ENCODE results near the gene GXYLT2.

Gene GXYLT2

DNA sequence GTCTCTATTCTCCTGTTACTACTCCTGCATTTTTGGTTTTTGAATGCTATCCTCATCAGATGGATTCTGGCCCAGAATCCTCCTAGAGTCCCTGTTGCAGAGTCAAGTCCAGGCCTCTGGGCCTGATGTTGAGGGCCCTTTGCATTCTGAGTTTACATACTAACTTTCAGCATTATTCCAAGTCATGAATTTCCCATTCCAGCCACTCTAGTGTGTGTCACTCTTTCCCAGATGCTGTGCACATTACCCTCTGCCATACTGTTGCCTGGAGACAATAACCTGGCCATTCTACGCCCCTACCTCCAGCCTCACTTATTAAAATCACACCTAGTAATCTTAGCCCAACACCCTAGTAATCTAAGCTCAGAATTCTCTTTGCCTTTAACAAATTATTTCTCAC lies 53.4 kb downstream of the GXYLT2 start:
- FAIRE-seq: no peak
- TF ChIP-seq, protein P1, sequence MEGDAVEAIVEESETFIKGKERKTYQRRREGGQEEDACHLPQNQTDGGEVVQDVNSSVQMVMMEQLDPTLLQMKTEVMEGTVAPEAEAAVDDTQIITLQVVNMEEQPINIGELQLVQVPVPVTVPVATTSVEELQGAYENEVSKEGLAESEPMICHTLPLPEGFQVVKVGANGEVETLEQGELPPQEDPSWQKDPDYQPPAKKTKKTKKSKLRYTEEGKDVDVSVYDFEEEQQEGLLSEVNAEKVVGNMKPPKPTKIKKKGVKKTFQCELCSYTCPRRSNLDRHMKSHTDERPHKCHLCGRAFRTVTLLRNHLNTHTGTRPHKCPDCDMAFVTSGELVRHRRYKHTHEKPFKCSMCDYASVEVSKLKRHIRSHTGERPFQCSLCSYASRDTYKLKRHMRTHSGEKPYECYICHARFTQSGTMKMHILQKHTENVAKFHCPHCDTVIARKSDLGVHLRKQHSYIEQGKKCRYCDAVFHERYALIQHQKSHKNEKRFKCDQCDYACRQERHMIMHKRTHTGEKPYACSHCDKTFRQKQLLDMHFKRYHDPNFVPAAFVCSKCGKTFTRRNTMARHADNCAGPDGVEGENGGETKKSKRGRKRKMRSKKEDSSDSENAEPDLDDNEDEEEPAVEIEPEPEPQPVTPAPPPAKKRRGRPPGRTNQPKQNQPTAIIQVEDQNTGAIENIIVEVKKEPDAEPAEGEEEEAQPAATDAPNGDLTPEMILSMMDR (IDR thresholded peaks at IDR 0.05; ENCODE audit: insufficient read depth, missing control alignments): no peak

DNA sequence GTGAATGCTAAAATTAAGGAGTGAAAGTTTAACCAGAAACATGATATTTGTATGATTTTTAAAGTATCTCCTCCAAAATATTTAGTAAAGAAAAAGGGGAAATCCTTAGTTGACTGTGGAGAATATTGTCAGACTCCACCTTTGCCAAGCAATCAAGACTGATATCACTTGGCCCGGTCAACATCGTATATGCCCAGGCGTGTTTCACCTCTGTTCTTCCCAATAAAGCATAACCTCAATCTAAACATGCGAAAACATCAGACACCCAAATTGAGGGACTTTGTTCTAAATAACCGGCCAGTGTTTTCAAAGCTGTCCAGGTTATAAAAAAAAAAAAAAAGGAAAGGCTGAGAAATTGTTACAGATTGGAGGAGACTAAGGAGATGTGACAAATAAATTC lies 54.6 kb downstream of the GXYLT2 start:
- FAIRE-seq: no peak
- TF ChIP-seq, protein P1 (IDR thresholded peaks at IDR 0.05; ENCODE audit: insufficient read depth, missing control alignments): no peak
- DNase-seq (ENCODE audit: insufficient read length, low spot score): no peak

More for the DNA sequence above, 53.4 kb downstream of the GXYLT2 start:
- no peak for DNase-seq (ENCODE audit: insufficient read length, low spot score)

DNA sequence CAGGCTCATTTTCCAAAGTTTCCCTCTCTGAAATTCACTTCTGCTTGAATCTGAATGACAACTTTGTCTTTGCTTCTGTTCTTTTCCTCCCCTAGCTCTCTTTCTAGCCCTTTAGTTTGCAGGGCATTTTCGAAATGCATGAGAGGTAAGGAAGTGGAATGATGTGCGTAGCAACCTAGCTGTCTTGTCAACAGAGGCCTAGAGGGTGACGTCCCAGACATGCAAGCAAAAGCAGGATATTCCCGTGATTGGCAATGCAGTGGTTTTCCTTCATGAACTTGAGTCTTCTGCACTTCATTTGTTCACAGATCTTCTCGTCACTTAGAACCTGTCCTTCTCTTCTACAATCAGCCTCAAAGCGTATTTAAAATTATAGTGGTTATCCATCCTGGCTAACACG lies 56.9 kb downstream of the GXYLT2 start:
- FAIRE-seq (no peak), DNase-seq (ENCODE audit: insufficient read length, low spot score) (no peak)
- TF ChIP-seq, protein P1 (IDR thresholded peaks at IDR 0.05; ENCODE audit: insufficient read depth, missing control alignments): no peak

DNA sequence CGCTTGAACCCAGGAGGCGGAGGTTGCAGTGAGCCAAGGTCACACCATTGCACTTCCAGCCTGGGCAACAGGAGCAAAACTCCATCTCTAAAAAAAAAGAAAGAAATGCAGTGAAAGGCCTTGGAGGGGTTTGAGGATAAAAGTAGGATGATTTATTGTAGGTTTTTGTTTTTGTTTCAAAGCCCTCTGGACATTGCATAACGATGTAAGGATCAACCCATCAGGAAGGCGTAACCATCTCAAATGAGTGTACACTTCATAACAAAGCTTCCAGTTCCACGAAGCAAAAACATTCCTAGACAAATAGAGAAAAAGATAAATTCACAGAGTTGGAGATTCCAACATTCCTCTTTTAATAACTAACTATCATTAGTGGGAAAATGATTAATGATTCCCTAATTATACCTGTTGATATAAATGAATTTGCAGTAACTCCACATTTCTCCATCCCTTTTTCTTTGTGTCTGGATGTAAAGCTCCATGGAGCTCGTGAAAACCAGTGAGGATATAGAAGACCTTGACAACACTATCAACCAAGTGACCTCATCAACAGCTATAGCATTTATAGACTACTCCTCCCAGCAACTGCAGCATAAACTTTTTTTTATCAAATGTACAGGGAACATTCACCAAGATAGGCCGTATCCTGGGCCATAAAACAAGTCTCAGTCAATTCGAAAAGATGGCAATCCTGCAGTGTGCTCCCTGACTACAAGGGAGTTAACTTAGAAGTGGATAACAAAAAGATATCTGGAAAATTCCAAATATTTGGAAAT lies 60.1 kb downstream of the GXYLT2 start:
- no peak for DNase-seq (ENCODE audit: insufficient read length, low spot score)
- FAIRE-seq: no peak
- TF ChIP-seq, protein P1 (IDR thresholded peaks at IDR 0.05; ENCODE audit: insufficient read depth, missing control alignments): no peak

DNA sequence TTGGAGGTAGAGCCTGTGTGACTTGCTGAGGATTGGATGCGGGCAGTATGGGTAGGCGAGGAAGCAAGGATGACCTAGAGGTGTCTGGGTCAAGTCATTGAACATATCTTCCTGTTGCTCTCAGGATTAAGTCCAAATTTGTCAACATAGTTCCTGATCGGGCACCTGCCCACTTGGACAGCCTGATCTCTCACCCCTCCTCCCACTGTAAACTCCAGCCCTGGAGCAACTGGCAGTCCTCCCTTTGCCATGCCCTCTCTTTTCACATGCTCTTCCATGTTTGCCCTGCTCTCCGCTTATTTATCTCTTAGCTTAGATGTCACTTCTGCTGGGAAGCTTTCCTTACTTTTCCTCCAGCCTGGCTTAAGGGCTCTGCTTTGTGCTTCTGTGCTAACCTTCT lies 61.2 kb downstream of the GXYLT2 start:
- TF ChIP-seq, protein P1 (IDR thresholded peaks at IDR 0.05; ENCODE audit: insufficient read depth, missing control alignments): no peak
- DNase-seq (ENCODE audit: insufficient read length, low spot score): no peak
- FAIRE-seq: no peak

DNA sequence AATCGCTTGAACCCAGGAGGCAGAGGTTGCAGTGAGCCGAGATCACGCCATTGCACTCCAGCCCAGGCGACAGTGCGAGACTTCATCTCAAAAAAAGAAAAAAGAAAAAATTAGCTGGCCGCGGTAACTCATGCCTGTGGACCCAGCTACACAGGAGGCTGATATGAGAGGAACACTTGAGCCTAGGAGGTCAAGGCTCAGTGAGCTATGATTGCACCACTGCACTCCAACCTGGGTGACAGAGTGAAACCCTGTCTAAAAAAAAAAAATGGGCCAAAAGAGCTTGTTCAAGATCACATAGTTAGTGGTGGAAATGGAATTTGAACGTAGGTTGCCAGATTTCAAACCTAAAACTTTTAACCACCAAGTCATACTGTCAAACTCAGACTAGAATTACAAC lies 62.5 kb downstream of the GXYLT2 start:
- FAIRE-seq: no peak
- TF ChIP-seq, protein P1 (IDR thresholded peaks at IDR 0.05; ENCODE audit: insufficient read depth, missing control alignments): no peak
- no peak for DNase-seq (ENCODE audit: insufficient read length, low spot score)

DNA sequence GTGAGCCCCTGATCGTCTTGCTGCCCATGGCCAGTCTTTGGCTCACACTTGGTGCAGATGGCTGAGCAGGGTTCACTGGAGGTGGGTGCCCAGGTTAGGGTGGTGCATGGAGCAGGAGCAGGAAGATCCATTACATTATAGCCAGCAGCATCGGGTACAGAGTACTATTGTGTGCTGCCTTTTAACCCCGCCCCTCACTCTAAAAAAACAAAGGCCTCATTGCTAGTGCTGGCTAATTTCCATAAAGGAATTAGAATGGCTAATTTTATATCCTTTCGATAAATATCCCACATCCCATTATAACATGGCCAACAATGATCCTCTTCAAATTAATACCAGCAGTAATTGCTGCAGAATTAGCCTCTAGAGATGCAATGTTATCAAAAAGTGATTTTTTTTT lies 63.0 kb downstream of the GXYLT2 start:
- TF ChIP-seq, protein P1 (IDR thresholded peaks at IDR 0.05; ENCODE audit: insufficient read depth, missing control alignments): no peak
- DNase-seq (ENCODE audit: insufficient read length, low spot score) (no peak), FAIRE-seq (no peak)
